Activated CD4-positive, CD25-positive, alpha-beta regulatory T cell treated with anti-CD3 and anti-CD28 coated beads, Interleukin-2, amount 50 U/mL, for 24 hours (primary cell): Measurements from ENCODE around the gene TCF12.
"Not testable (repeated sequence)": the region's sequence is repeated elsewhere in the genome, so short reads cannot be mapped to it uniquely, and the experiment has no call there.

Experiments used
- ATAC-seq, 2 donors: fragments of 150-1000 bp; cut with Tn5 transposase; one replicate each; pipeline ENCODE4 v1.10.0; 2021; ENCODE audit warnings: mild to moderate bottlenecking in 1 of 2, moderate library complexity in 1 of 2

TCF12 gene

GRCh38 chr15:56948000-56948763 lies 29.7 kb downstream of the TCF12 start:
- no peak for ATAC-seq

- ATAC-seq: no peak
Measured at GRCh38 chr15:56948764-56949101, 30.3 kb downstream of the TCF12 start.

GRCh38 chr15:56950979-56951378 lies 32.5 kb downstream of the TCF12 start:
- ATAC-seq: no peak

GRCh38 chr15:56953790-56954189 lies 35.3 kb downstream of the TCF12 start:
- no peak for ATAC-seq

- not testable (repeated sequence) for ATAC-seq
Measured at GRCh38 chr15:56955011-56955410, 36.6 kb downstream of the TCF12 start.

- no peak for ATAC-seq
Measured at GRCh38 chr15:56956538-56956937, 38.1 kb downstream of the TCF12 start.

- ATAC-seq: no peak
Measured at GRCh38 chr15:56957812-56958406, 39.5 kb downstream of the TCF12 start.

- no peak for ATAC-seq
Measured at GRCh38 chr15:56959318-56959648, 40.8 kb downstream of the TCF12 start.

- no peak for ATAC-seq
Measured at GRCh38 chr15:56960116-56960515, 41.7 kb downstream of the TCF12 start.

- no peak for ATAC-seq
Measured at GRCh38 chr15:56963126-56963525, 44.7 kb downstream of the TCF12 start.

GRCh38 chr15:56963710-56964109 lies 45.3 kb downstream of the TCF12 start:
- ATAC-seq: no peak

- ATAC-seq: no peak
Measured at GRCh38 chr15:56964182-56964581, 45.7 kb downstream of the TCF12 start.

GRCh38 chr15:56965231-56966013 lies 47.0 kb downstream of the TCF12 start:
- no peak for ATAC-seq

GRCh38 chr15:56967336-56967735 lies 48.9 kb downstream of the TCF12 start:
- no peak for ATAC-seq

- no peak for ATAC-seq
Measured at GRCh38 chr15:56968256-56968655, 49.8 kb downstream of the TCF12 start.

- ATAC-seq: no peak
Measured at GRCh38 chr15:56968821-56969220, 50.4 kb downstream of the TCF12 start.

GRCh38 chr15:56969265-56969895 lies 50.9 kb downstream of the TCF12 start:
- ATAC-seq: no peak

GRCh38 chr15:56971571-56971970 lies 53.1 kb downstream of the TCF12 start:
- ATAC-seq: no peak

- ATAC-seq: no peak
Measured at GRCh38 chr15:56972016-56972415, 53.6 kb downstream of the TCF12 start.

GRCh38 chr15:56972426-56972825 lies 54.0 kb downstream of the TCF12 start:
- ATAC-seq: no peak

- ATAC-seq: no peak
Measured at GRCh38 chr15:56973463-56973862, 55.0 kb downstream of the TCF12 start.

GRCh38 chr15:56977232-56977631 lies 58.8 kb downstream of the TCF12 start:
- no peak for ATAC-seq

GRCh38 chr15:56978898-56979662 lies 60.6 kb downstream of the TCF12 start:
- ATAC-seq: no peak
